IPS DF 6.9 (cell line): ENCODE data around the gene VPS54.
A peak's percentile ranks its signal among the peaks of the same experiment; 100 is the strongest.

Source experiments
- DNase-seq: peaks from one replicate; pipeline ENCODE4 v3.0.0-alpha.2; 2013; ENCODE audit warnings: low read depth, low spot score
- H3K27ac ChIP-seq: one replicate; pipeline ENCODE4 v1.5.1; 2013; ENCODE audit warnings: low read length, control low read depth
- H3K27me3 ChIP-seq: 2 replicates; pipeline ENCODE4 v1.6.1; 2013; ENCODE audit warnings: mild to moderate bottlenecking, low read length; ENCODE audit not compliant: control insufficient read depth, insufficient read depth
- H3K36me3 ChIP-seq: 2 replicates; pipeline ENCODE4 v1.6.1; 2013; ENCODE audit warnings: low read length; ENCODE audit not compliant: control insufficient read depth, insufficient read depth
- H3K4me1 ChIP-seq: 2 replicates; pipeline ENCODE4 v1.6.1; 2013; ENCODE audit warnings: low read length; ENCODE audit not compliant: control insufficient read depth, insufficient read depth
- H3K4me3 ChIP-seq: 2 replicates; pipeline ENCODE4 v1.5.1; 2013; ENCODE audit warnings: mild to moderate bottlenecking, low read length
- H3K9me3 ChIP-seq: 2 replicates; pipeline ENCODE4 v1.6.1; 2013; ENCODE audit warnings: low read length, inconsistent platforms; ENCODE audit not compliant: control insufficient read depth, insufficient read depth
- WGBS: extraction: QIAGEN DNeasy Blood & Tissue Kit; methylation state at CpG from one replicate; pipeline ENCODE4 v1.1.7; 2013; ENCODE audit warnings: mixed read lengths, missing lambda C conversion rate; ENCODE audit not compliant: insufficient read length, insufficient coverage; 5-methylcytosine and 5-hydroxymethylcytosine counted together

Gene VPS54

GRCh38 chr2:64019083-64019974, at the start of gene VPS54:
VPS54 (minus strand) TSS chr2:64019428; CDS start chr2:63983999, 35,429 bp downstream.
- DNase-seq: no peak

GRCh38 chr2:64067326-64067725, 48.1 kb upstream of the VPS54 start:
- no peaks in the 10 kb centered on the region; the same call in 1 of the 2 replicates for H3K4me1 ChIP-seq
- no peak for DNase-seq
- no CpG with 5 or more reads among the region's 1 CpG for WGBS

More at GRCh38 chr2:64019083-64019974, at the start of gene VPS54:
- Histone ChIP-seq H3K9me3 (no peaks in the 10 kb centered on the region), H3K4me1 (peaks cover 3% of the 10 kb centered on the region; the same call in 1 of the 2 replicates), H3K36me3 (no peaks in the 10 kb centered on the region), H3K27ac (no peak within 1 kb of the TSS), H3K4me3 (peak within 1 kb of the TSS; percentile 68), H3K27me3 (no peaks in the 10 kb centered on the region)
- WGBS: no CpG with 5 or more reads among the region's 77 CpGs

DNA sequence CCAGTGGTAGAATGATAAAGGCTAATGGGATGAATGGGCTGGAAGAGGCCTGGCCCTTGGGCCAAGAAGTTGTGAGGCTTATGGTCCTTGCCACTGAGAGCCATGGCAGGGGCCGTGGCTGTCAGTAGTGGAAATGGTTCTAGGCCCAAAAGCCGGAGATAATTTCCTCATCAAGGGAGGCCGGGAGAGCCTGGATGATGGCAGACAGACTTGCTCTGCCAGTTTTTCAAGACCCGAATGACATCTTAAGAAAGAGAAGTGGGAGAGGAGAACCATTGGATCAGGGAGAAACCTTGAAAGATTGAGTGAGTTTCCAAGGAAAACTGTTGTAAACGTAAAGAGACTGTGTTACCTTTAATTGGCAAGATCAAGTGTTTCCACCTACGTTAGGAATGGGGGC, 46.3 kb upstream of the VPS54 start:
- no peak for DNase-seq

More at GRCh38 chr2:64067326-64067725, 48.1 kb upstream of the VPS54 start:
- no peaks in the 10 kb centered on the region for H3K36me3 ChIP-seq
- no peaks in the 10 kb centered on the region for H3K27me3 ChIP-seq
- H3K9me3 ChIP-seq: no peaks in the 10 kb centered on the region
- H3K4me3 ChIP-seq: no peak overlapping the region
- no peak overlapping the region for H3K27ac ChIP-seq

GRCh38 chr2:64063924-64064331, 44.7 kb upstream of the VPS54 start:
- Histone ChIP-seq H3K4me1 (no peaks in the 10 kb centered on the region), H3K9me3 (no peaks in the 10 kb centered on the region), H3K4me3 (no peak overlapping the region), H3K27ac (no peak overlapping the region), H3K36me3 (no peaks in the 10 kb centered on the region), H3K27me3 (no peaks in the 10 kb centered on the region)
- no CpG with 5 or more reads among the region's 4 CpGs for WGBS
- no peak for DNase-seq

More for the DNA sequence above, 46.3 kb upstream of the VPS54 start:
- Histone ChIP-seq H3K4me3 (no peak overlapping the region), H3K36me3 (no peaks in the 10 kb centered on the region), H3K27ac (no peak overlapping the region), H3K27me3 (no peaks in the 10 kb centered on the region), H3K9me3 (no peaks in the 10 kb centered on the region), H3K4me1 (no peaks in the 10 kb centered on the region)
- WGBS: no CpG with 5 or more reads among the region's 6 CpGs

DNA sequence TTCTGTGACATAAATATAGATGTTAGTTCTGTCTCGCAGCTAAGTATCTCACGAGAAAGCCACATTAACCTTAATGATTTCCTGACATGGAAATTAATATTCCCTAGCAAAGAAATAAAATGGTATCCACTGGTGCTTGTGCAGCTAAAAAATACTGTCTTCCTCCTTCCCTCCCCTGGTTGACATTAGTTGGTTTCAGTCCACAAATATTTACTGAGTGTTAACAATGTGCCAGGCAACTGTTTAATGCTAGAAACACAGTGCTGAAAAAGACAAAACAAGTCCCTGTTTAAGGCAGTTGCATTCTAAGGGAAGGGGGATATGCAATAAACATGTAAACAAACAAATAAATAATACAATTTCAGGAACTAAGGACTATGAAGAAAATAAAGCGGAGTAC, 44.2 kb upstream of the VPS54 start:
- Histone ChIP-seq H3K27me3 (no peaks in the 10 kb centered on the region), H3K36me3 (no peaks in the 10 kb centered on the region), H3K4me3 (no peak overlapping the region), H3K27ac (no peak overlapping the region), H3K4me1 (no peaks in the 10 kb centered on the region), H3K9me3 (no peaks in the 10 kb centered on the region)
- no CpG with 5 or more reads among the region's 3 CpGs for WGBS
- no peak for DNase-seq

GRCh38 chr2:64062840-64063239, 43.6 kb upstream of the VPS54 start:
- H3K4me3 ChIP-seq: no peak overlapping the region
- H3K27me3 ChIP-seq: no peaks in the 10 kb centered on the region
- no peak overlapping the region for H3K27ac ChIP-seq
- H3K9me3 ChIP-seq: no peaks in the 10 kb centered on the region
- no peaks in the 10 kb centered on the region for H3K4me1 ChIP-seq
- H3K36me3 ChIP-seq: no peaks in the 10 kb centered on the region
- DNase-seq: no peak

GRCh38 chr2:64059270-64059669, 40.0 kb upstream of the VPS54 start:
- Histone ChIP-seq H3K36me3 (no peaks in the 10 kb centered on the region), H3K9me3 (no peaks in the 10 kb centered on the region), H3K27ac (no peak overlapping the region), H3K4me1 (no peaks in the 10 kb centered on the region), H3K4me3 (no peak overlapping the region), H3K27me3 (no peaks in the 10 kb centered on the region)
- DNase-seq: no peak

- Histone ChIP-seq H3K36me3 (no peaks in the 10 kb centered on the region), H3K4me3 (no peak overlapping the region), H3K27me3 (no peaks in the 10 kb centered on the region), H3K9me3 (no peaks in the 10 kb centered on the region), H3K27ac (no peak overlapping the region), H3K4me1 (peaks cover 2% of the 10 kb centered on the region; the same call in 1 of the 2 replicates)
- DNase-seq: no peak
- WGBS: no CpG with 5 or more reads among the region's 2 CpGs
Measured at GRCh38 chr2:64056021-64056420, 36.8 kb upstream of the VPS54 start.

DNA sequence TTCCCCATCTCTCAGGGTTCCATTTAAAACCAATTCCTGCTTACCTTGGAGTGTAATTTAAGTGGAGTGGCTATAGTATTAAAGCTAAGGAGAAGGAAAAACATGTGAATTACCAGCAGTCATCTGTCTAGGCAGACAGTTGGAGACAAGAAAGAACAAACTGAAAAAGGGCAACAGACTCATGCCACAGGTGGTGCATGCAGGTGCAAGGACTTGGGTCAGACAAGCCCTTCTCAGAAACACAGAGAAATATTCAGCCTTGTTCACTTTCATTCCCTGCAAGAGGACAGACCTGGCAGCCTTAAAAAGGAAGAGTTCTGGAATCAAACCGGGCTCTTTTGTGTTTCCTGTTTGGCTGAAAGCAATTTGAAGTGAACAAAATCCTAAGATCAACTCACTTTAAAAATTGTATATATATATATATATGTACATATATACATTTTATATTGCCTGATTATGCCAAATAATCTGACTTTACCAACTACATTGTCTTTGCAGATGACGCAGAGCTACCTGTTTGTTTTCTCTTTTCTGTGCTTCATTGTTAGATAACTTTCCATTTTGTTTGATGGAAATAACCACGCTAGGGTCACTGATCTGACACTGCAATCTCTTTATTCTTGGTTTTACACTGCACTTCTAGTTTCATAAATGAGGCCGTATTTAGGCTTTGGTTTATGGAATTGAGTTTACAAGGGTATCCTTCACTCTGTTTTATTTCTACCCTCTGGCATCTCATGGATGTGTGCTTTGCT, 35.1 kb upstream of the VPS54 start:
- WGBS: no CpG with 5 or more reads among the region's 4 CpGs
- no peaks in the 10 kb centered on the region for H3K9me3 ChIP-seq
- H3K27me3 ChIP-seq: no peaks in the 10 kb centered on the region
- no peak overlapping the region for H3K4me3 ChIP-seq
- no peaks in the 10 kb centered on the region for H3K36me3 ChIP-seq
- DNase-seq: no peak
- no peak overlapping the region for H3K27ac ChIP-seq
- peaks cover 2% of the 10 kb centered on the region; the same call in 1 of the 2 replicates for H3K4me1 ChIP-seq

- Histone ChIP-seq H3K36me3 (no peaks in the 10 kb centered on the region), H3K4me1 (peaks cover 2% of the 10 kb centered on the region; the same call in 1 of the 2 replicates), H3K27me3 (no peaks in the 10 kb centered on the region), H3K27ac (no peak overlapping the region), H3K9me3 (no peaks in the 10 kb centered on the region), H3K4me3 (no peak overlapping the region)
- no CpG with 5 or more reads among the region's 3 CpGs for WGBS
- no peak for DNase-seq
Measured at GRCh38 chr2:64052463-64053241, 33.4 kb upstream of the VPS54 start.
